Type B pancreatic cell (in vitro differentiated cells): ENCODE results near the gene PHB1. TPM values are rescaled to one million over a fixed set of nuclear protein-coding genes. Genes with fewer than 3 reads are reported as not detected.

ENCODE experiments used
- DNase-seq: peaks from one replicate; pipeline ENCODE4 v3.0.0; 2021; ENCODE audit warnings: mixed read lengths; ENCODE audit not compliant: unreplicated experiment; ENCODE audit errors: extremely low spot score
- H3K27ac Mint-ChIP-seq: 2 replicates; pipeline ENCODE4 v1.8.0; 2021; ENCODE audit warnings: mild to moderate bottlenecking, mixed read lengths
- H3K27me3 Mint-ChIP-seq: 2 replicates; pipeline ENCODE4 v1.8.0; 2021; ENCODE audit warnings: mixed read lengths
- H3K36me3 Mint-ChIP-seq: 2 replicates; pipeline ENCODE4 v1.8.0; 2021; ENCODE audit warnings: mixed read lengths
- H3K4me1 Mint-ChIP-seq: one replicate; pipeline ENCODE4 v1.8.0; 2021; ENCODE audit warnings: mixed read lengths; ENCODE audit not compliant: unreplicated experiment
- H3K4me3 Mint-ChIP-seq: 2 replicates; pipeline ENCODE4 v1.8.0; 2021; ENCODE audit warnings: mild to moderate bottlenecking, mixed read lengths
- H3K9me3 Mint-ChIP-seq: 2 replicates; pipeline ENCODE4 v1.8.0; 2021; ENCODE audit warnings: mixed read lengths
- long read RNA-seq: library from polyadenylated mRNA; unstranded; transcript quantifications from one replicate; pipeline ENCODE4 v2.0.0, GENCODE V29; 2020
- total RNA-seq: library from RNA; stranded (reverse); gene quantifications from 2 replicates; pipeline ENCODE4 v1.2.1, GENCODE V29; 2021; ENCODE audit warnings: low replicate concordance
- TF ChIP-seq, protein P1 (sequence below): fragments of 200-600 bp; sonication (generic); conservative IDR thresholded peaks from 2 replicates; pipeline ENCODE4 v1.5.0; 2021; ENCODE audit warnings: antibody characterized with exemption, mild to moderate bottlenecking

Gene PHB1
- 231 and 270 TPM in 2 replicates for total RNA-seq
- long read RNA-seq, transcript PHB-215 (7 exons, 1,908 nt): minor isoform, 11 of 791 reads
- long read RNA-seq, transcript PHB-201 (7 exons, 1,832 nt): major isoform, 717 of 791 reads
- long read RNA-seq, transcript PHB-214 (8 exons, 1,952 nt): minor isoform, 15 of 791 reads
- long read RNA-seq, partial matches to known transcripts: 25 of 791 reads
- long read RNA-seq, other reads (novel, unspliced or antisense): 22 of 791 reads

DNA sequence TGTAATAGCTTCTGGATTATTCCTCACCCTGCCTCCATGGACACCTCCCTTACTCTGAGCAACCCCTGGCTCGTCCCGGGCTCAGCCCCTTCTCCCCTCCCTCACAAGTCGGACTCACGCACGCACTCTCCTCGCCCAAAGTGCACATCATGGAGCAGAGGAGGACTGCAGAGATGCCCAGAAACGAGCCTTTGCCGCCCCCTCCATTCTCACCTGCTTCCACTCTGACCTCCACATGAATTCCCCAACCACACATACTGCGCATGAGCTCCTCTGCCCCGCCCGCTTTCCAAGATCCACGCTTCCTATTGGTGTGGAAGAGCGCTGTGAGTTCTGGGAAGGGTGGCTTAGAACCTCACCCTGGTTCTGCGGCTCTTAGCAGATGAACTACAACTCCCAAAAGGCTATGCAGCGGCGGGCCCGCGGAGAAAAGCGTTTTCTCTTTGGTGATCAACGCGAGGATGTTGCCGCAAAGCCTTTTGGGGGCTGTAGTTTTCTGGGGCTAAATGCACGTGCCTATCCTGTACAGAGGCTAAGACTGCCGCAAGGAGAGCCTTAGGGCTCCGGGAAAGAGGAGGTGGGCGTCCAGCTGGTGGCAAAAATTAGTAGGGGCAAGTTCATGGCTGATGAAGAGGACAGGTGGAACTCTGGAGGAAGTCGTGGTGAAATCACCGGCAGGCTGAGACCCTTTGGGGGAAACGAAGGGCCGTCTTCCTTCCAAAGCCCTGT is at the start of gene PHB1:
Gene PHB1 (minus strand): TSS at position 261 of the 729 bp plus-strand sequence. CDS start 1,618 bp downstream, outside the sequence.
- Mint-ChIP-seq H3K4me3 (peak within 1 kb of the TSS; percentile 100), H3K36me3 (peaks cover 17% of the 10 kb centered on the region), H3K4me1 (peaks cover 9% of the 10 kb centered on the region), H3K27ac (peak within 1 kb of the TSS; percentile 94), H3K9me3 (no peaks in the 10 kb centered on the region), H3K27me3 (no peaks in the 10 kb centered on the region)
- TF ChIP-seq, protein P1, sequence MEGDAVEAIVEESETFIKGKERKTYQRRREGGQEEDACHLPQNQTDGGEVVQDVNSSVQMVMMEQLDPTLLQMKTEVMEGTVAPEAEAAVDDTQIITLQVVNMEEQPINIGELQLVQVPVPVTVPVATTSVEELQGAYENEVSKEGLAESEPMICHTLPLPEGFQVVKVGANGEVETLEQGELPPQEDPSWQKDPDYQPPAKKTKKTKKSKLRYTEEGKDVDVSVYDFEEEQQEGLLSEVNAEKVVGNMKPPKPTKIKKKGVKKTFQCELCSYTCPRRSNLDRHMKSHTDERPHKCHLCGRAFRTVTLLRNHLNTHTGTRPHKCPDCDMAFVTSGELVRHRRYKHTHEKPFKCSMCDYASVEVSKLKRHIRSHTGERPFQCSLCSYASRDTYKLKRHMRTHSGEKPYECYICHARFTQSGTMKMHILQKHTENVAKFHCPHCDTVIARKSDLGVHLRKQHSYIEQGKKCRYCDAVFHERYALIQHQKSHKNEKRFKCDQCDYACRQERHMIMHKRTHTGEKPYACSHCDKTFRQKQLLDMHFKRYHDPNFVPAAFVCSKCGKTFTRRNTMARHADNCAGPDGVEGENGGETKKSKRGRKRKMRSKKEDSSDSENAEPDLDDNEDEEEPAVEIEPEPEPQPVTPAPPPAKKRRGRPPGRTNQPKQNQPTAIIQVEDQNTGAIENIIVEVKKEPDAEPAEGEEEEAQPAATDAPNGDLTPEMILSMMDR: no peak
- DNase-seq: peak; percentile 94

DNA sequence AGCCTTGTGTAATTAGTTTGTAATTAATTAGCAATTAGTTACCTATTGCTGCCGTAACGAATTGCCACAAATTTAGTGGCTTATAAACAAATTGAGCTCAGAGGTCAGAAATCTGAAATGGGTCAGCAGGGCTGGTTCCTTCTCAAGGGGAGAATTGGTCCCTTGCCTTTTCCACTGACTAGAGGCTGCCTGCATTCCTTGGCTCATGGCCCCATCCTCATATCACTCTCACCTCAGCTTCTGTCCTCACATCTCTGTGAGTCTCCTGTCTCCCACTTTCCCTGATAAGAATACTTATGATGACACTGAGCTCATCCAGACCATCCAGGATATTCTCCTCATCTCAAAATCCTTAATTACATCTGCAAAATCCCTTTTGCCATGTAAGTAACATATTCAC is 49.4 kb upstream of the PHB1 start:
- DNase-seq: no peak
- peaks cover 60% of the 10 kb centered on the region for H3K27me3 Mint-ChIP-seq
- H3K9me3 Mint-ChIP-seq: peaks cover 5% of the 10 kb centered on the region
- no peaks in the 10 kb centered on the region for H3K36me3 Mint-ChIP-seq
- H3K4me1 Mint-ChIP-seq: peaks cover 20% of the 10 kb centered on the region
- TF ChIP-seq, protein P1: no peak
- no peak overlapping the region for H3K27ac Mint-ChIP-seq
- no peak overlapping the region for H3K4me3 Mint-ChIP-seq

DNA sequence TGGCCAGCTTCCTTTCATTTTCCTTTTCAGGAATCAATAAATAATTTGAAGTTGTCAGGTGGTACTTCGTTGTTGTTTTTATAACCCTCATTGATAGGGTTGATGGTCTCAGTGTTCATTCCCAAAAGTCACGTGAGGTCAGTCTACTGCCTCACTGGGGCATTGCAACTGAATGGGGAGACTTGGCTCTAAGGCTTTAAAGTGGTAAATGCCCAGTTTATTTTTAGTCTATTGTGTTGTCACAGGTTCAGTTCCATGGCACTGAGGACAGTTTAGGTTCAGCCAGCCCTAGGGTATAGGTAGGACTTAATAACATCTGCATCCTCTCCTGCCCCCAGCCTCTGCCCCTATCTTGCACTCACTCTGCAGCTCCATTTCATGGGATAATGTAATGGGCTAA is 46.9 kb upstream of the PHB1 start:
- DNase-seq: no peak
- H3K4me3 Mint-ChIP-seq: no peak overlapping the region
- peaks cover 17% of the 10 kb centered on the region for H3K4me1 Mint-ChIP-seq
- H3K27me3 Mint-ChIP-seq: peaks cover 58% of the 10 kb centered on the region
- no peaks in the 10 kb centered on the region for H3K36me3 Mint-ChIP-seq
- no peak overlapping the region for H3K27ac Mint-ChIP-seq
- TF ChIP-seq, protein P1: no peak
- peaks cover 5% of the 10 kb centered on the region for H3K9me3 Mint-ChIP-seq

DNA sequence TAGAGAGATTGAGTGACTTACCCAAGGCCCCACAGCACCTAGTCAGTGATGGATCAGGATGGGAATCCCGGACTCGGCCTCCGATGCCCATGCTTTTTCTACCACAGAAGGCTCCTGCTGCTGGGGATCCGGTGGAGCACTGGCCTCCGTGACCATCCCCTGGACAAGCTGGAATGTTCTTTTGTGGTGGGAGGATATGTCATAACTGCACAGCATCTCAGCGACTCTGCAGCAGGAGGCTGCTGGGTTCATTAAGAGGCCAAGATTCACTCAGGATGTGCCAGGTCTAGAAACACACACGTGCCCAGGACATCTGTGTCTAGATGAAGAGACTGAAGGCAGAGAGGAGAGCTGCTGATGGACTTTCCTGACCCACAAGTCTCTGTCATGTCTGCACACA is 45.7 kb upstream of the PHB1 start:
- Mint-ChIP-seq H3K4me3 (no peak overlapping the region), H3K27me3 (peaks cover 64% of the 10 kb centered on the region), H3K36me3 (no peaks in the 10 kb centered on the region), H3K27ac (no peak overlapping the region), H3K4me1 (peaks cover 23% of the 10 kb centered on the region), H3K9me3 (peaks cover 5% of the 10 kb centered on the region)
- DNase-seq: no peak
- TF ChIP-seq, protein P1: no peak

DNA sequence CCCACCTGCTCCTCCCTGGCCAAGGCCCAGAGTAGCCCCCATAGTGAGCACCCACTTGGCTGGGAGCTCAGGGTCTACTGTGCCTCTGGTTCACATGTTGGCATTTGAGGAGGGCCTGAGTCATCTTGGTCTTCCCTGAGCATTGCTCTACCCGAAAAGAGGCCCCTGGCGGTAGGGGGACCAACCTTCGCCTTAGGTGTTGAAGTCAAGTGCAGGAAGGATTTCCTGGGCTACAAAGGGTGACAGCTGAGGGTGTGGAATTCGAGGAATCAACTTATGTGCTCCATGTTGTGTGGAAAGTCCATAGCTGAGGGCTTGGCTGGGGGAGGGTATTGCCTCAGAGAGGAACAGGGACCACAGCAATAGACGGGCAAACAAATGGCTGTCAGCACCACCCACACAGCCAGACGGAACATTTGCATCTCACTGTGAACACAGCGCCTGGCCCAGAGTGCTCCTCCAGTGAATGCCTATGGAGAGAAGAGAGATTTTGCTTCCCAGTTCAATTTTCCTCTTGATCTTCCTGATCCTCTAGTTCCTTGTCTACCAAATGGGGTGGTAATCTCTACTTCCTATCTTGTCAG is 44.8 kb upstream of the PHB1 start:
- H3K36me3 Mint-ChIP-seq: no peaks in the 10 kb centered on the region
- peak overlapping the region; percentile 50 for H3K27ac Mint-ChIP-seq
- H3K4me1 Mint-ChIP-seq: peaks cover 28% of the 10 kb centered on the region
- H3K9me3 Mint-ChIP-seq: peaks cover 5% of the 10 kb centered on the region
- H3K27me3 Mint-ChIP-seq: peaks cover 68% of the 10 kb centered on the region
- no peak overlapping the region for H3K4me3 Mint-ChIP-seq
- TF ChIP-seq, protein P1: no peak
- no peak for DNase-seq
